Stimulated activated CD8-positive, alpha-beta memory T cell treated with anti-CD3 and anti-CD28 coated beads, Interleukin-12 subunit alpha, Interleukin-12 subunit beta, amount 100 ng/mL, for 4 hours (primary cell): ENCODE data around the gene CRABP2.
A peak's percentile ranks its signal among the peaks of the same experiment; 100 is the strongest.

Experiments
- DNase-seq: peaks from one replicate; pipeline ENCODE4 v3.0.0-alpha.2; 2020; ENCODE audit warnings: low read depth

Gene CRABP2

GRCh38 chr1:156709031-156709430 lies 3.6 kb upstream of the CRABP2 start:
- DNase-seq = no peak

- DNase-seq = no peak
Observed at GRCh38 chr1:156708218-156708661, 2.9 kb upstream of the CRABP2 start.

- no peak for DNase-seq
Observed at GRCh38 chr1:156707417-156708217, 2.2 kb upstream of the CRABP2 start.

GRCh38 chr1:156706657-156707416 lies 1.5 kb upstream of the CRABP2 start:
- DNase-seq = no peak

- DNase-seq = peak; percentile 37
Observed at GRCh38 chr1:156705918-156706656, 704 bp upstream of the CRABP2 start.

- peak; percentile 12 for DNase-seq
Observed at GRCh38 chr1:156704930-156705320, 458 bp downstream of the CRABP2 start.

- no peak for DNase-seq
Observed at GRCh38 chr1:156704166-156704711, 1.1 kb downstream of the CRABP2 start.

GRCh38 chr1:156703741-156704140 lies 1.6 kb downstream of the CRABP2 start:
- DNase-seq = no peak

GRCh38 chr1:156703336-156703735 lies 2.0 kb downstream of the CRABP2 start:
- no peak for DNase-seq

- no peak for DNase-seq
Observed at GRCh38 chr1:156700736-156701531, 4.4 kb downstream of the CRABP2 start.

- DNase-seq = no peak
Observed at GRCh38 chr1:156698995-156699394, 6.4 kb downstream of the CRABP2 start.

- no peak for DNase-seq
Observed at GRCh38 chr1:156697481-156697880, 7.9 kb downstream of the CRABP2 start.

GRCh38 chr1:156696755-156697154 lies 8.6 kb downstream of the CRABP2 start:
- DNase-seq = no peak

- DNase-seq = no peak
Observed at GRCh38 chr1:156694690-156694962, 10.8 kb downstream of the CRABP2 start.

GRCh38 chr1:156693848-156694689 lies 11.3 kb downstream of the CRABP2 start:
- DNase-seq = no peak

- DNase-seq = no peak
Observed at GRCh38 chr1:156692925-156693847, 12.2 kb downstream of the CRABP2 start.

- no peak for DNase-seq
Observed at GRCh38 chr1:156692441-156692924, 12.9 kb downstream of the CRABP2 start.

- DNase-seq = no peak
Observed at GRCh38 chr1:156691665-156692440, 13.5 kb downstream of the CRABP2 start.

- no peak for DNase-seq
Observed at GRCh38 chr1:156691191-156691590, 14.2 kb downstream of the CRABP2 start.
